ENCODE measurements around the gene PTDSS2. TPM values are rescaled to one million over a fixed set of nuclear protein-coding genes. Genes with fewer than 3 reads are reported as not detected.
A peak's percentile ranks its signal among the peaks of the same experiment; 100 is the strongest.

PTDSS2 gene
- total and polyA plus RNA-seq, 10 of the 15 experiments (the other 5 are each of a cell fraction or from before 2014, with no cell fraction given), result 0.39 to 21.1 (median 10.8) TPM

DNA sequence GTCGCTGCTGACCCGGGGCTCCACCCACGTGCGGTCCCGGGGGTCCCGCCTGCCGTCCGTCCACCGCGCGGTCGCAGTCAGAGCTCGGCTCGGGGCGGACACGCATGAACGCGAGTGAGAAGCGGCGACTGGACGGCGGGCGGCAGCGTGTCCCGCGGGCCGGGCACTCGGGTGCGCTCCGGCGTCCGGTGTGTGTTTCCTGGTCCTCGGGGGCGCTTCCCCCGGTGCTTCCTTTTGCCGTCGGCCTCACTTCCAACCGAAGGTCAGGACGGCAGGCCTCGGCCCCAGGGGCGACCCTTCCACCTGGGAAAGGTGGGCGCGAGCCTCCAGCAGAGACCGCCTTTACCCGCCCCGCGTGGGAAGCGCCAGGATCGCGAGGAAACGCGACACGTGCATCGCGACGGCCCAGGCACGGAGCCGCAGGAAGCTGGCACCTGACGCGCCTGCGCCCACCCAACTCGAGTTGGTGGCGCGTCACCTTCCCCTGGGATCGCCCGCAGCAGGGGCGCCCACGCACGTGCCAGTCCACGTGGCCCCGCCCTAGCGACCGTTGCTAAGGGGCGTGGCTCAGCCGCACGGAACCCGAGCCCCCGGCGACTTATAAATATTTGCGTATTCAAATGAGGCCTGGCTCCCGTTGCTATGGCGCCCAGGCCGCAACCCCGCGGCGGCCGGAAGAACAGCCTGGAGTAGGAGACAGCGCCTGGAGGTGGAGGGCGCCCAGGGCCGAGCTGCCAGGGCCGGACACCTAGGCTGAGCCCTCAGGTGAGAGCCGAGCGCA lies 87.0 kb downstream of the PTDSS2 start, which contains the start of gene LRRC56 (continued):
- no peak for TF ChIP-seq RFX5 (IDR thresholded peaks at IDR 0.05; ENCODE audit: low read depth, low read length)
- no peak for TF ChIP-seq ASH2L (IDR thresholded peaks at IDR 0.05; ENCODE audit: borderline replicate concordance, low read depth)
- TF ChIP-seq IKZF1 (conservative IDR thresholded peaks at IDR 0.05), result peak; percentile 96
- no peak for TF ChIP-seq PAX8 (IDR thresholded peaks at IDR 0.05)
- TF ChIP-seq GATAD2B (conservative IDR thresholded peaks at IDR 0.05; ENCODE audit: low read depth), result peak; percentile 100
- 0 out of 2 replicates have a peak, but pooled peaks have one; percentile 31 for TF ChIP-seq MTA2 (IDR thresholded peaks at IDR 0.05; ENCODE audit: low read depth)
- TF ChIP-seq SKIL (IDR thresholded peaks at IDR 0.05; ENCODE audit: low read depth, poor library complexity, severe bottlenecking), result no peak
- TF ChIP-seq BMI1 (IDR thresholded peaks at IDR 0.05; ENCODE audit: borderline replicate concordance), result peak; percentile 98
- TF ChIP-seq ZNF217 (IDR thresholded peaks at IDR 0.05), result 0 out of 2 replicates have a peak, but pooled peaks have one; percentile 40
- peak; percentile 77 for TF ChIP-seq HDGF (IDR thresholded peaks at IDR 0.05)
- peak; percentile 86 for TF ChIP-seq USF1 (IDR thresholded peaks at IDR 0.05; ENCODE audit: borderline replicate concordance, extremely low read length, insufficient read depth, low read depth, low read length)
- TF ChIP-seq, protein P1, sequence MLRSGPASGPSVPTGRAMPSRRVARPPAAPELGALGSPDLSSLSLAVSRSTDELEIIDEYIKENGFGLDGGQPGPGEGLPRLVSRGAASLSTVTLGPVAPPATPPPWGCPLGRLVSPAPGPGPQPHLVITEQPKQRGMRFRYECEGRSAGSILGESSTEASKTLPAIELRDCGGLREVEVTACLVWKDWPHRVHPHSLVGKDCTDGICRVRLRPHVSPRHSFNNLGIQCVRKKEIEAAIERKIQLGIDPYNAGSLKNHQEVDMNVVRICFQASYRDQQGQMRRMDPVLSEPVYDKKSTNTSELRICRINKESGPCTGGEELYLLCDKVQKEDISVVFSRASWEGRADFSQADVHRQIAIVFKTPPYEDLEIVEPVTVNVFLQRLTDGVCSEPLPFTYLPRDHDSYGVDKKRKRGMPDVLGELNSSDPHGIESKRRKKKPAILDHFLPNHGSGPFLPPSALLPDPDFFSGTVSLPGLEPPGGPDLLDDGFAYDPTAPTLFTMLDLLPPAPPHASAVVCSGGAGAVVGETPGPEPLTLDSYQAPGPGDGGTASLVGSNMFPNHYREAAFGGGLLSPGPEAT (IDR thresholded peaks at IDR 0.05; ENCODE audit: low read depth), result no peak
- TF ChIP-seq IKZF2 (IDR thresholded peaks at IDR 0.05), result peak; percentile 56; a peak in 3 of 4 replicates
- no peak for TF ChIP-seq REST (IDR thresholded peaks at IDR 0.05; ENCODE audit: low read depth, low read length)
- no peak for TF ChIP-seq ATF2 (IDR thresholded peaks at IDR 0.05; ENCODE audit: low read length)
- TF ChIP-seq SIN3A (IDR thresholded peaks at IDR 0.05; ENCODE audit: low read depth, low read length), result peak; percentile 75; the same call in 1 of the 2 replicates
- TF ChIP-seq TCF3 (IDR thresholded peaks at IDR 0.05; ENCODE audit: borderline replicate concordance, insufficient read depth, low read depth, low read length), result no peak
- TF ChIP-seq, protein P2, sequence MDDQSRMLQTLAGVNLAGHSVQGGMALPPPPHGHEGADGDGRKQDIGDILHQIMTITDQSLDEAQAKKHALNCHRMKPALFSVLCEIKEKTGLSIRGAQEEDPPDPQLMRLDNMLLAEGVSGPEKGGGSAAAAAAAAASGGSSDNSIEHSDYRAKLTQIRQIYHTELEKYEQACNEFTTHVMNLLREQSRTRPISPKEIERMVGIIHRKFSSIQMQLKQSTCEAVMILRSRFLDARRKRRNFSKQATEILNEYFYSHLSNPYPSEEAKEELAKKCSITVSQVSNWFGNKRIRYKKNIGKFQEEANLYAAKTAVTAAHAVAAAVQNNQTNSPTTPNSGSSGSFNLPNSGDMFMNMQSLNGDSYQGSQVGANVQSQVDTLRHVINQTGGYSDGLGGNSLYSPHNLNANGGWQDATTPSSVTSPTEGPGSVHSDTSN (IDR thresholded peaks at IDR 0.05; ENCODE audit: insufficient replicate concordance, low read depth, low read length), result peak; percentile 71

All from GM12878 (cell line).